Upper lobe of right lung (tissue), 1 donor: ENCODE data around the gene POU6F1. TPM values are rescaled to one million over a fixed set of nuclear protein-coding genes. Genes with fewer than 3 reads are reported as not detected.

ENCODE experiments used
- ATAC-seq: fragments of 200-7000 bp; cut with Tn5 transposase; one replicate; pipeline ENCODE4 v1.9.1; 2020; ENCODE audit warnings: mild to moderate bottlenecking, moderate library complexity
- DNase-seq: peaks from one replicate; pipeline ENCODE4 v3.0.0-alpha.2; 2020
- H3K27ac ChIP-seq: fragments of 200-600 bp; one replicate; pipeline ENCODE4 v1.8.0; 2022
- H3K27me3 ChIP-seq: fragments of 200-600 bp; one replicate; pipeline ENCODE4 v1.8.0; 2022; ENCODE audit warnings: mild to moderate bottlenecking
- H3K36me3 ChIP-seq: fragments of 200-600 bp; one replicate; pipeline ENCODE4 v1.8.0; 2022
- H3K4me1 ChIP-seq: fragments of 200-600 bp; one replicate; pipeline ENCODE4 v1.8.0; 2022
- H3K4me3 ChIP-seq: fragments of 200-600 bp; one replicate; pipeline ENCODE4 v1.8.0; 2022; ENCODE audit warnings: mild to moderate bottlenecking
- H3K9me3 ChIP-seq: fragments of 200-600 bp; one replicate; pipeline ENCODE4 v1.8.0; 2022
- intact Hi-C: fragments of 100-400 bp; cut with DNase I; formaldehyde crosslinking; loops from one replicate; pipeline ENCODE4 v1.11.0; 2022
- total RNA-seq: library from RNA; stranded (reverse); fragmentation: NEBNext Ultra II Directional; extraction: Animal tissue kit (Norgen Biotek cat#: 25700); gene quantifications from one replicate; pipeline ENCODE4 v1.2.1, GENCODE V29; 2021
- TF ChIP-seq, protein P1 (sequence below): fragments of 200-600 bp; IDR thresholded peaks from one replicate; pipeline ENCODE4 v1.8.0; 2022; ENCODE audit warnings: antibody characterized with exemption
- donor health status: DM: no; HTN: yes; CAD: no; lungs with severe emphysema.

POU6F1 gene
- total RNA-seq, 1 donor from 2014 or later: 19.0 TPM

DNA sequence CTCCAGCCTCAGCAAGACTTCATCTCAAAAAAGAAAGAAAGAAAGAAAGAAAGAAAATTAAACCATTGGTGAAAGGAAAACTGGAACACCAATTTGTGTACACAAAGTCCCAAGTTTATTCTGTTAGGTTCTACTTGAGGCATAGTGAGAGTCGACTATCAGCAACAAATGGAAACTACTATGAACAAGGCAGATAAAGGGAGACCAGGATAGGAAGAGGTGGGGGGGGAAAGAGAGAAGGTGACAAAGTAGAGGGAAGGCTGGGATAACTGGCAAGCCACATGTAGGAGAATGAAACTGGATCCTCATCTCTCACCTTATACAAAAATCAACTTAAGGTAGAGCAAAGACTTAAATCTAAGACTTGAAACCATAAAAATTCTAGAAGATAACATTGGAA is 70.6 kb downstream of the POU6F1 start:
- ATAC-seq (no peak), DNase-seq (no peak)
- no peaks in the 10 kb centered on the region for H3K36me3 ChIP-seq
- H3K27me3 ChIP-seq: no peaks in the 10 kb centered on the region
- H3K9me3 ChIP-seq: no peaks in the 10 kb centered on the region
- H3K4me1 ChIP-seq: no peaks in the 10 kb centered on the region
- TF ChIP-seq, protein P1, sequence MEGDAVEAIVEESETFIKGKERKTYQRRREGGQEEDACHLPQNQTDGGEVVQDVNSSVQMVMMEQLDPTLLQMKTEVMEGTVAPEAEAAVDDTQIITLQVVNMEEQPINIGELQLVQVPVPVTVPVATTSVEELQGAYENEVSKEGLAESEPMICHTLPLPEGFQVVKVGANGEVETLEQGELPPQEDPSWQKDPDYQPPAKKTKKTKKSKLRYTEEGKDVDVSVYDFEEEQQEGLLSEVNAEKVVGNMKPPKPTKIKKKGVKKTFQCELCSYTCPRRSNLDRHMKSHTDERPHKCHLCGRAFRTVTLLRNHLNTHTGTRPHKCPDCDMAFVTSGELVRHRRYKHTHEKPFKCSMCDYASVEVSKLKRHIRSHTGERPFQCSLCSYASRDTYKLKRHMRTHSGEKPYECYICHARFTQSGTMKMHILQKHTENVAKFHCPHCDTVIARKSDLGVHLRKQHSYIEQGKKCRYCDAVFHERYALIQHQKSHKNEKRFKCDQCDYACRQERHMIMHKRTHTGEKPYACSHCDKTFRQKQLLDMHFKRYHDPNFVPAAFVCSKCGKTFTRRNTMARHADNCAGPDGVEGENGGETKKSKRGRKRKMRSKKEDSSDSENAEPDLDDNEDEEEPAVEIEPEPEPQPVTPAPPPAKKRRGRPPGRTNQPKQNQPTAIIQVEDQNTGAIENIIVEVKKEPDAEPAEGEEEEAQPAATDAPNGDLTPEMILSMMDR: no peak
- no peak overlapping the region for H3K27ac ChIP-seq
- intact Hi-C loops: no loop called here
- no peak overlapping the region for H3K4me3 ChIP-seq

DNA sequence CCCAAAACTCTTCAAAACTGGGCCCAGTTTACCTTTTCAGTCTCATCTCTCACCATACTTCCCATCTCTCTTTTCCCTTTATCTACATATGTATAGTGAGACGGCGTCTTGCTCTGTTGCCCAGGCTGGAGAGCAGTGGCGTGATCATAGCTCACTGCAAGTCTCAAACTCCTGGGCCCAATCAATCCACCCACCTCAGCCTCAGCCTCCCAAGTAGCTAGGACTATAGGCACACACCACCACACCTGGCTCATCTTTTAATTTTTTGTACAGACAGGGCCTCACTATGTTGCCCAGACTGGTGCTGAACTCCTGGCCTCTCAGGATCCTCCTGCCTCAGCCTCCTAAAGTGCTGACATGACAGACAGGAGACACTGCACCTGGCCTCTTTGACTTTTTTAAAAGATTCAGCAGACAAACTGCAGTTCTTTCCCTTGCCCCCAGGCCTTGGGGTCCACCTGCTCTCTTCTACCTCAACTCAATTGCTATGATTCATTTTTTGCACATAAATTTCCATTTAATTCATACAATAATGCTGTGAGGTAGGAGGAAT is 78.5 kb downstream of the POU6F1 start:
- Histone ChIP-seq H3K36me3 (peaks cover 7% of the 10 kb centered on the region), H3K4me3 (no peak overlapping the region), H3K27me3 (no peaks in the 10 kb centered on the region), H3K4me1 (no peaks in the 10 kb centered on the region), H3K27ac (no peak overlapping the region), H3K9me3 (no peaks in the 10 kb centered on the region)
- intact Hi-C loops: no loop called here
- no peak for ATAC-seq
- DNase-seq: no peak
- TF ChIP-seq, protein P1: no peak

Other genes starting within 250 kb of the POU6F1 start
- gene SLC11A2, start 191.7 kb downstream of the POU6F1 start, total RNA-seq: 96.8 TPM
- 71.6 TPM for gene LETMD1, start 169.7 kb downstream of the POU6F1 start, total RNA-seq
- gene CSRNP2, start 134.5 kb downstream of the POU6F1 start, total RNA-seq: 34.5 TPM
- gene TFCP2, start 44.9 kb downstream of the POU6F1 start, total RNA-seq: 25.0 TPM
- gene DAZAP2, start 20.8 kb upstream of the POU6F1 start, total RNA-seq: 244 TPM
- 34.2 TPM for gene SMAGP, start 52.4 kb upstream of the POU6F1 start, total RNA-seq
- 26.1 TPM for gene BIN2, start 106.1 kb upstream of the POU6F1 start, total RNA-seq
- gene CELA1, start 128.6 kb upstream of the POU6F1 start, total RNA-seq: not detected
- gene GALNT6, start 173.3 kb upstream of the POU6F1 start, total RNA-seq: 16.6 TPM
- gene SLC4A8, start 206.8 kb upstream of the POU6F1 start, total RNA-seq: 2.5 TPM